HUDEP-2 (cell line): ENCODE measurements around the gene TOE1.

Experiments
- DNase-seq, 76 experiments: peaks; one replicate each; lab custom pipeline; 2025; ENCODE audit not compliant: unreplicated experiment in 76 of 76; lab: John Stamatoyannopoulos, UW

The TOE1 gene

GRCh38 chr1:45326627-45327623 is 13.0 kb upstream of the TOE1 start, which contains the start of gene HPDL:
Gene HPDL, plus strand, starts transcription at chr1:45326895. Its CDS starts 254 bp downstream, at chr1:45327149.
- DNase-seq = peak in 69 of 76 experiments; percentile 15 to 85 (median 69)

- peak in 51 of 76 experiments; percentile 11 to 58 (median 36) for DNase-seq
Measured at GRCh38 chr1:45327644-45328515, 12.1 kb upstream of the TOE1 start.

GRCh38 chr1:45328680-45329079 is 11.3 kb upstream of the TOE1 start:
- peak in 2 of 76 experiments; percentile 7 to 9 for DNase-seq

GRCh38 chr1:45329445-45329844 is 10.5 kb upstream of the TOE1 start:
- DNase-seq = peak in 2 of 76 experiments; percentile 4 to 24

GRCh38 chr1:45331436-45332345 is 8.3 kb upstream of the TOE1 start:
- no peak for DNase-seq

GRCh38 chr1:45332346-45332720 is 7.6 kb upstream of the TOE1 start:
- no peak for DNase-seq

GRCh38 chr1:45334308-45335245 is 5.4 kb upstream of the TOE1 start:
- DNase-seq = peak in 6 of 76 experiments; percentile 16 to 39 (median 22)

- no peak for DNase-seq
Measured at GRCh38 chr1:45335855-45336324, 4.1 kb upstream of the TOE1 start.

GRCh38 chr1:45337630-45338325 is 2.2 kb upstream of the TOE1 start:
- no peak for DNase-seq

GRCh38 chr1:45340816-45341466 is 971 bp downstream of the TOE1 start:
- peak in 12 of 76 experiments; percentile 6 to 32 (median 18) for DNase-seq

- no peak for DNase-seq
Measured at GRCh38 chr1:45344499-45344898, 4.5 kb downstream of the TOE1 start.

- DNase-seq = no peak
Measured at GRCh38 chr1:45345014-45345413, 5.0 kb downstream of the TOE1 start.

- DNase-seq = no peak
Measured at GRCh38 chr1:45346473-45346872, 6.5 kb downstream of the TOE1 start.

GRCh38 chr1:45348020-45348419 is 8.1 kb downstream of the TOE1 start:
- no peak for DNase-seq

GRCh38 chr1:45348609-45348965 is 8.6 kb downstream of the TOE1 start:
- DNase-seq = no peak

- peak in 21 of 76 experiments; percentile 6 to 45 (median 18) for DNase-seq
Measured at GRCh38 chr1:45348966-45349677, 9.2 kb downstream of the TOE1 start.

GRCh38 chr1:45351508-45351907 is 11.5 kb downstream of the TOE1 start:
- DNase-seq = no peak
